ENCODE data around the gene ZSCAN18.

ZSCAN18 gene

DNA sequence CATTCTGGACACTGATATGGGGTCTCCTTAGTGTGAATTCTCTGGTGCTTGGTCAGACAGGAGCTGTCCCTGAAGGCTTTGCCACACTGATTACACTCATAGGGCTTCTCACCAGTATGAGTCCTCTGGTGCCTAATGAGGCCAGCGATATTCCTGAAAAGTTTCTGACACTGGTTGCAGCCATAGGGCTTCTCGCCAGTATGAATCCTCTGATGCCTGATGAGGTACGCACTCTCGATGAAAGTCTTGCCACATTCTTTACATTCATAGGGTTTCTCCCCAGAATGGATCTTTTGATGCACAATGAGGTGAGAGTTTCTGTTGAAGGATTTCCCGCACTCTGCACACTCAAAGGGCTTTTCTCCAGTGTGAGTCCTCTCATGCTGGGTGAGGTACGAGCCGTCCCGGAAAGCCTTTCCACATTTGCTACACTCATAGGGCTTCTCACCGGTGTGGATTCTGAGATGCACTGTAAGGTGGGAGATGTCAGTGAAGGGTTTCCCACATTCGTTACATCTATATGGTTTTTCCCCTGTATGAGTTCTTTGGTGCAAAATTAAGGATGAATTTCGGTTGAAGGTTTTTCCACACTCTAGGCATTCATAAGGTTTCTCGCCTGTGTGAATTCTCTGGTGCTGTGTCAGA lies 30.1 kb upstream of the ZSCAN18 start:
- DNase-seq = no peak
- in situ Hi-C loops (cut with HindIII; ENCODE audit: low pct_ligation_motif_present, low sequenced_read_pairs) = no loop called here
- Histone ChIP-seq H3K27ac (no peak overlapping the region), H3K36me3 (replicated peaks) (peaks cover 54% of the 10 kb centered on the region), H3K27me3 (replicated peaks) (no peaks in the 10 kb centered on the region), H3K4me3 (ENCODE audit: low read depth, low read length) (no peak overlapping the region)
- TF ChIP-seq CTCF (IDR thresholded peaks at IDR 0.05; ENCODE audit: low read depth, low read length, missing control alignments) = no peak

DNA sequence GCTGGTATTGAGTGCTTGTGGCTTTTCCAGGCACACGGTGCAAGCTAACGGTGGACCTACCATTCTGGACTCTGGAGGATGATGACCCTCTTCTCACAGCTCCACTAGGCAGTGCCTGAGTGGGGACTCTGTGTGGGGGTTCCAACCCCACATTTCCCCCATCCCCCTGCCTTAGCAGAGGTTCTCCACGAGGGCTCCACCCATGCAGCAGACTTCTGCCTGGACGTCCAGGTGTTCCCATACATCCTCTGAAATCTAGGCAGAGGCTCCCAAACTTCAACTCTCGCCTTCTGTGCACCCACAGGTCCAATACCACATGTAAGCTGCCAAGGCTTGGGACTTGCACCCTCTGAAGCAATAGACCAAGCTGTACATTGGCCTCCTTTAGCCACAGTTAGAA lies 25.3 kb upstream of the ZSCAN18 start:
- DNase-seq = no peak
- Histone ChIP-seq H3K27me3 (replicated peaks) (no peaks in the 10 kb centered on the region), H3K27ac (no peak overlapping the region), H3K36me3 (replicated peaks) (peaks cover 20% of the 10 kb centered on the region), H3K4me3 (ENCODE audit: low read depth, low read length) (no peak overlapping the region)
- in situ Hi-C loops (cut with HindIII; ENCODE audit: low pct_ligation_motif_present, low sequenced_read_pairs) = no loop called here
- TF ChIP-seq CTCF (IDR thresholded peaks at IDR 0.05; ENCODE audit: low read depth, low read length, missing control alignments) = no peak

- Histone ChIP-seq H3K4me3 (ENCODE audit: low read depth, low read length) (no peak overlapping the region), H3K27me3 (replicated peaks) (no peaks in the 10 kb centered on the region), H3K36me3 (replicated peaks) (no peaks in the 10 kb centered on the region), H3K27ac (no peak overlapping the region)
- no peak for DNase-seq
- in situ Hi-C loops (cut with HindIII; ENCODE audit: low pct_ligation_motif_present, low sequenced_read_pairs) = no loop called here
- no peak for TF ChIP-seq CTCF (IDR thresholded peaks at IDR 0.05; ENCODE audit: low read depth, low read length, missing control alignments)
These were observed 21.1 kb upstream of the ZSCAN18 start for GRCh38 chr19:58118979-58119733.

- TF ChIP-seq CTCF (IDR thresholded peaks at IDR 0.05; ENCODE audit: low read depth, low read length, missing control alignments) = no peak
- DNase-seq = no peak
- in situ Hi-C loops (cut with HindIII; ENCODE audit: low pct_ligation_motif_present, low sequenced_read_pairs) = no loop called here
- no peaks in the 10 kb centered on the region for H3K36me3 ChIP-seq (replicated peaks)
- no peaks in the 10 kb centered on the region for H3K27me3 ChIP-seq (replicated peaks)
- no peak overlapping the region for H3K27ac ChIP-seq
- H3K4me3 ChIP-seq (ENCODE audit: low read depth, low read length) = no peak overlapping the region
These were observed 20.0 kb upstream of the ZSCAN18 start for GRCh38 chr19:58117841-58118575.

- no peak overlapping the region for H3K4me3 ChIP-seq (ENCODE audit: low read depth, low read length)
- no peaks in the 10 kb centered on the region for H3K36me3 ChIP-seq (replicated peaks)
- DNase-seq = no peak
- no peaks in the 10 kb centered on the region for H3K27me3 ChIP-seq (replicated peaks)
- in situ Hi-C loops (cut with HindIII; ENCODE audit: low pct_ligation_motif_present, low sequenced_read_pairs) = no loop called here
- no peak overlapping the region for H3K27ac ChIP-seq
- no peak for TF ChIP-seq CTCF (IDR thresholded peaks at IDR 0.05; ENCODE audit: low read depth, low read length, missing control alignments)
These were observed 10.5 kb upstream of the ZSCAN18 start for GRCh38 chr19:58108546-58108817.

Data from brain microvascular endothelial cell (primary cell).